Adrenal gland (tissue), 5 donors: ENCODE results near the gene ANKRD55.

Experiments used
- CTCF ChIP-seq, 6 experiments: fragments of 450-650 bp in 4 of 6; fragments of 200-600 bp in 2 of 6; sonication (generic) in 1 of 6; IDR thresholded peaks; 1 replicate in 5 of 6; 2 replicates in 1 of 6; pipeline versions ENCODE4 v1.5.1 to v1.8.0; 2016 to 2021; ENCODE audit warnings: antibody characterized with exemption in 6 of 6, mild to moderate bottlenecking in 2 of 6, moderate library complexity in 1 of 6
- POLR2A ChIP-seq, 2 donors: fragments of 450-650 bp; IDR thresholded peaks; one replicate each; pipeline ENCODE4 v1.6.1; 2017; ENCODE audit warnings: antibody characterized with exemption in 2 of 2, mild to moderate bottlenecking in 2 of 2, moderate library complexity in 1 of 2
- donor health status: DM: no; HTN: no; CAD: no.

GRCh38 chr5:56059854-56060253 is 173.3 kb downstream of the ANKRD55 start:
- TF ChIP-seq POLR2A (IDR thresholded peaks at IDR 0.05) (no peak), CTCF (IDR thresholded peaks at IDR 0.05) (no peak)
